ENCODE data around the gene SYTL3. TPM values are rescaled to one million over a fixed set of nuclear protein-coding genes. Genes with fewer than 3 reads are reported as not detected.

Gene SYTL3
- total and polyA plus RNA-seq, 11 donors: 4.0 to 14.6 (median 8.2) TPM

- Histone ChIP-seq H3K4me1 (peaks cover 0 to 48% (median 20%) of the 10 kb centered on the region in 12 donors), H3K36me3 (peaks cover 0 to 77% (median 67%) of the 10 kb centered on the region in 9 donors), H3K27me3 (no peaks in the 10 kb centered on the region), H3K4me3 (no peak overlapping the region), H3K27ac (no peak overlapping the region), H3K9me3 (no peaks in the 10 kb centered on the region)
- no peak for ATAC-seq
- 87 to 90% (median 89%) methylated on average over 12 to 13 of the region's 13 CpGs for WGBS, 4 donors
- intact Hi-C loops (cut with DNase I): loop anchor here in 1 of 10 donors (10.0 kb wide), 1 partner anchor 51 kb away; no protein-coding TSS in a partner anchor
- no peak for DNase-seq
- no peak for TF ChIP-seq POLR2A (IDR thresholded peaks at IDR 0.05)
- TF ChIP-seq CTCF (IDR thresholded peaks at IDR 0.05): no peak
Measured at GRCh38 chr6:158765499-158766068, 115.7 kb downstream of the SYTL3 start.

GRCh38 chr6:158766621-158767455, 117.0 kb downstream of the SYTL3 start:
- H3K4me1 ChIP-seq: peaks cover 0 to 61% (median 31%) of the 10 kb centered on the region in 12 donors
- no peaks in the 10 kb centered on the region for H3K9me3 ChIP-seq
- ATAC-seq (no peak), DNase-seq (peak in 1 of 5 donors; percentile 56)
- H3K27ac ChIP-seq: peak overlapping the region in 2 of 12 donors; percentile 50 to 73
- peaks cover 0 to 87% (median 79%) of the 10 kb centered on the region in 9 donors for H3K36me3 ChIP-seq
- TF ChIP-seq CTCF (IDR thresholded peaks at IDR 0.05): no peak
- no peak for TF ChIP-seq POLR2A (IDR thresholded peaks at IDR 0.05)
- no peaks in the 10 kb centered on the region for H3K27me3 ChIP-seq
- 86 to 88% (median 87%) methylated on average over 37 to 38 of the region's 38 CpGs for WGBS, 4 donors
- no peak overlapping the region for H3K4me3 ChIP-seq
- intact Hi-C loops (cut with DNase I): loop anchor here in 1 of 10 donors (10.0 kb wide), 1 partner anchor 52 kb away; no protein-coding TSS in a partner anchor

- Histone ChIP-seq H3K27me3 (no peaks in the 10 kb centered on the region), H3K36me3 (peaks cover 0 to 92% (median 87%) of the 10 kb centered on the region in 9 donors), H3K27ac (peak overlapping the region in 3 of 12 donors; percentile 30 to 73 (median 50)), H3K4me1 (peaks cover 0 to 69% (median 35%) of the 10 kb centered on the region in 12 donors), H3K4me3 (no peak overlapping the region), H3K9me3 (no peaks in the 10 kb centered on the region)
- WGBS, 4 donors: 57 to 72% (median 69%) methylated on average over 6 of the region's 6 CpGs
- intact Hi-C loops (cut with DNase I): loop anchor here in 1 of 10 donors (10.0 kb wide), 1 partner anchor 53 kb away; no protein-coding TSS in a partner anchor
- no peak for DNase-seq
- peak in 1 of 4 donors; percentile 36 for ATAC-seq
- TF ChIP-seq CTCF (IDR thresholded peaks at IDR 0.05) (no peak), POLR2A (IDR thresholded peaks at IDR 0.05) (no peak)
Measured at GRCh38 chr6:158767709-158768108, 117.9 kb downstream of the SYTL3 start.

- no peak for TF ChIP-seq CTCF (IDR thresholded peaks at IDR 0.05)
- TF ChIP-seq POLR2A (IDR thresholded peaks at IDR 0.05): no peak
- peak overlapping the region in 3 of 12 donors; percentile 30 to 73 (median 67) for H3K27ac ChIP-seq
- DNase-seq (no peak), ATAC-seq (no peak)
- WGBS, 4 donors: 88 to 94% (median 89%) methylated on average over 7 to 8 of the region's 8 CpGs
- H3K27me3 ChIP-seq: no peaks in the 10 kb centered on the region
- H3K4me3 ChIP-seq: no peak overlapping the region
- H3K4me1 ChIP-seq: peaks cover 0 to 63% (median 33%) of the 10 kb centered on the region in 12 donors
- intact Hi-C loops (cut with DNase I): loop anchor here in 1 of 10 donors (10.0 kb wide), 1 partner anchor 54 kb away; no protein-coding TSS in a partner anchor
- H3K36me3 ChIP-seq: peaks cover 0 to 99% (median 91%) of the 10 kb centered on the region in 9 donors
- H3K9me3 ChIP-seq: no peaks in the 10 kb centered on the region
Measured at GRCh38 chr6:158768436-158768835, 118.6 kb downstream of the SYTL3 start.
